Posterior vena cava (tissue), 2 donors: ENCODE measurements around the gene RNF214. TPM values are rescaled to one million over a fixed set of nuclear protein-coding genes. Genes with fewer than 3 reads are reported as not detected.
A peak's percentile ranks its signal among the peaks of the same experiment; 100 is the strongest.

Experiments
- DNase-seq: peaks from one replicate; pipeline ENCODE4 v3.0.0-alpha.2; 2020; ENCODE audit warnings: low spot score
- intact Hi-C, 2 donors: fragments of 100-400 bp; cut with DNase I; formaldehyde crosslinking; loops; one replicate each; pipeline versions ENCODE4 v1.14.1 to v1.14.2; 2022 to 2023
- total RNA-seq, 2 donors: library from RNA; stranded (reverse); fragmentation: NEBNext Ultra II Directional; extraction: Animal tissue kit (Norgen Biotek cat#: 25700); gene quantifications; one replicate each; pipeline ENCODE4 v1.2.1, GENCODE V29; 2021
- donor health status: DM: yes; HTN: yes; CAD: no.
- donor health status: DM: yes; HTN: yes; CAD: no.

The RNF214 gene
- total RNA-seq, 2 donors from 2014 or later: 24.8 to 25.7 TPM

DNA sequence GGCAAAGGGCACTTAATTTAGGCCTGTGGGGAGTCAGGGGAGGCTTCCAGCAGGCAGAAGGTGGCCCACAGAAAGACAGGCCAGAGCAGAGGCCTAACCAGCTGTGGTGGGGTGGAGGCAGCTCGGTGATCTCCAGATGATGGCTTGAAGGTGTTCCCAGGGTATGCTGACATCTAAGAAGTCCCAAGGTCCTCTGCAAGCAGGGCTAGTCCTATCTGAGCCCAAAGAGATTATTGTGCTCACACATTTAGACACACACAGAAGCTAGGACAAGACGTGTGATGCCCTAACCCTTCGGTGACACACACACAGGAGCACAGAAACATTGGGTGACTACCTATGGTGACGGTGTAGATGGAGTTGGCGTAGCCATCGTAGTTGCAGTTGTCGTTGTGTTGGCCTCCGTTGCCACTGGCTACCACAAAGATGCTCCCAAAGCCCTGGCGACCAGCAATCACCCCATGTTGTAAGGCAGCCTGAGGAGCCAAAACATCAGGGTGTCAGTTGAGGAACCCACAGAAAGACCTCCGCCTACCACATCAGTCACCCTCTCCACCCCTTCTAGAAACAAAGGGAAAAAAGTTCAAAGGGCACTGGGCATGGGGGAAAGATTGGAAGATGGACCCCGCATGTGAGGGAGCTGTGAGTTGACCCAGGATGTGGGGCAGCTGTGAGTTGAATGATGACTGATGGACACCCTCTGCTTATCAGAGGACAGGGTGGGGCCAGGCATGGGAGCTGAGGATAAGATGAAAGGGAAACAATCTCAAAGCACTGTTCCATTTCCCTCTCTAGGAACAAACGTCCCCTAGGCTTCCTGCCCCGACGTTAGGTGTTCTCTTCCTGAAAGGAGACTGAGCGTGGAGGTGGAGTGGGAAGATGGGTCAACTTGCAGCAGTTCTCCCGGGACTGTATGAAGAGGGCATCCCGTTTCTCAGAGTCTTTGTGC lies 8.5 kb upstream of the RNF214 start:
- intact Hi-C loops: loop anchor here in 1 of 2 donors (10.0 kb wide), 1 partner anchor 429 kb away; the partner anchor contains the start of gene APOA5
- DNase-seq: peak; percentile 55

DNA sequence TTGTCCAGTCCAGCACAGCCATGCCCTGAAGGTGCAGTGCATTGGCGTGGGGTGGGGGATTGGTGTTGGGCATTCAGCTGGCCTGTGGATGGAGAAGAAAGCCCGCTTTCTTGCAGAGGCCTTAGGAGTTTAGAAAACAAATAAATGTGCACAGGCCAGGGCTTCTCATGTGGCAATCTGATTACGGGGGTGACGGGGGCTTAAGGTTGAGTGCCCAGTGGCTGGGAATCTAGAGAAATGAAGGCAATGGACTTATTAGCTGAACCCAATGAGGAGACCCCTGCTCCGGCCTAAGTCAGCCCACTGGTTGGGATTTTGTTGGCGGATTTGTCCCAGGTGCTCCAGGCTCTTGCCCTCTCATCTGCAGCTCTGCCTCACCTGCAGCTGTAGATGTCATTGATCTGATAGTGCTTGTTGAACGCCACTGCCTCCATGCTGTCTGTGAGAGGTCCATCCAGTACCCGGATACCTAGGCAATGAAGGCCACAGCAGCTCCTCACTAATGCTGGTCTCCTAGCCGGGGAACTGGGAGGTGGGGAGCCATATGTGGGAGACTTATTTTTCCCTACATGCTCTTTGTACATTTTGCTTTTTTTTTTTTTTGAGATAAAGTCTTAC lies 6.8 kb upstream of the RNF214 start:
- DNase-seq: peak; percentile 41
- intact Hi-C loops: loop anchor here in 1 of 2 donors (5.0 to 10.0 kb wide), 2 partner anchors 43 to 431 kb away; partner anchors contain the start of gene APOA5

DNA sequence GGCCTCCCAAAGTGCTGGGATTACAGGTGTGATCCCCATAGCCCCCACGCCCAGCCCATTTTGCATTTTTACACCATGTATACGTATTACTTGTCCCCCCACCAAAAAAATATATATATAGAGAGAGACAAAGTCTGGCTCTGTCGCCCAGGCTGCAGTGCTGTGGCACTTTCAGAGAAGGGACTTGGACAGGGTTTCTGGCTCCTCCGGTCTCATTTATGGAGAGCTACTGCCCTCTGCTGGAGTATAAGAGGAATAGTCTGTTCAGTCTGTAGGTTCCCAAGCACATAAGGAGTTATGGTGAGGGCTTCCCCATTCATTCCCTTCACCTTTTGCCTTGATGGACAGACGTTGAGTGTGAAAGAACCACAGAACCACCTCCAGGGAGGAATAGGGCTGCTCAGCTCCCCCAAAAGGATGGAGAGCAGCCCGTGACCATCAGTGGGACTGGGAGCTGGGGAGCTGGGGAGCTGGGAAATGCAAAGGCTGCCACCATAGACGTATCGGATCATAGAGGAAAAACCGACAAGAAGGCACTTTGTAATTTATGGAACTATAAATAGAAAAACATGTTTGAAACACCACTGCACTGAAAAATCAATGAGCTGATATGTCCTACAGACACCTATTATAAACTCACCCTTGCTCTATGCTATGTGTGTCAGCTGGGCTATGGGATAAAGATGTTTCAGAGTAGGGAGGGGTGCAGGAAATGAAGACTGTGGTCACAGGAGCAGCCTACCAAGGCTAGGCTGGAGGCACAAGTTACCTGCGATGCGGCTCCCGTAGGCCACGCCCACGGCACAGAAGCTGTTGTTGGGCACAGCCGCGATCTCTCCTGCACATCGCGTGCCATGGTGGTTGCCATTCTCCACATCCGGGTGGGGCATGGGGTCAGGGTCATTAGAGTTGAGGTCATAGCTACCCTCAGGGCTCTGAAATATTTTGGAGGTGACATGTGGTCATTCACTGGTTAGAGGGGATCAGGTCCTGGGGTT lies 5.8 kb upstream of the RNF214 start:
- DNase-seq: peak; percentile 81
- intact Hi-C loops: loop anchor here in 1 of 2 donors (5.0 to 10.0 kb wide), 2 partner anchors 44 to 432 kb away; partner anchors contain the start of gene APOA5

DNA sequence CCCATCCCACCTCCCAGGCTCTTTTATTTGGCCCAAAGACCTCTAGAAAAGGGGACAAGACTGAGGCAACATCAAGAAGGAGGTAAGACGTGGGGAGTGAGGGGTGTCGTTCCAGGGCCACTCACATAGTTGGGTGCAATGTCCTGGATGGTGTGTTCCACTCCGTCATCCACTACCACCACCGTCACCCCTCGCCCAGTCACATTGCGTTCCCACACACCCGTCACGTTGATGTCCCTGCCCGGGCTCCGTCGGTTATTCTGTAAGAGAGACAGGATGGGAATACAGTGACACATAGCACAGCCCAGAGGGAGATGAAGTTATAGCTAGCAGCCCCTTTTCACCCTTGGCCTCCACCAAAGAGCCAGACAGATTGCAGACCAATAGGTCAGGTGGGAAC lies 4.4 kb upstream of the RNF214 start:
- peak; percentile 72 for DNase-seq

DNA sequence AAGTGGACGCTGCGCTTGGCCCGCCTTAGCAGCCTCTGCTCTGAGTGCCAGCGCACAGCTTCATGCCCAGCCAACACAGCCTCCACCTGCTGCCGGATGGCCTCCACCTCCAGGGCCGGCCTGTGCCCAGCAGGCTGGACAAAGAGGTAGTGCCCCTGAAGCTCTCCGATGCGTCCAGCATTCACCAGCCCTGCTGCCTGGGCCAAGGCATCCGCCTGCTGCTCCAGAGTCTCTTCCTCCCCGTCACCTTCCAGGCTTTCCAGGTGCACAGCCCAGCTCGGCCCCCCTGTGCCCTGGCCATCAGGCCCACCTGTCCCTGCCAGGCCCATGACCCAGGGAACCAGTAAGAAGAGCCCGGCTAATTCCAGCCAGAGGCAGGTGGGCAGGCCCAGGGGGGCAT lies 3.1 kb upstream of the RNF214 start:
- intact Hi-C loops: loop anchor here in 1 of 2 donors (5.0 to 10.0 kb wide), 2 partner anchors 47 to 435 kb away; partner anchors contain the start of gene APOA5
- DNase-seq: peak; percentile 68

More for the DNA sequence above, 4.4 kb upstream of the RNF214 start:
- intact Hi-C loops: loop anchor here in 1 of 2 donors (5.0 to 10.0 kb wide), 2 partner anchors 46 to 433 kb away; partner anchors contain the start of gene APOA5

DNA sequence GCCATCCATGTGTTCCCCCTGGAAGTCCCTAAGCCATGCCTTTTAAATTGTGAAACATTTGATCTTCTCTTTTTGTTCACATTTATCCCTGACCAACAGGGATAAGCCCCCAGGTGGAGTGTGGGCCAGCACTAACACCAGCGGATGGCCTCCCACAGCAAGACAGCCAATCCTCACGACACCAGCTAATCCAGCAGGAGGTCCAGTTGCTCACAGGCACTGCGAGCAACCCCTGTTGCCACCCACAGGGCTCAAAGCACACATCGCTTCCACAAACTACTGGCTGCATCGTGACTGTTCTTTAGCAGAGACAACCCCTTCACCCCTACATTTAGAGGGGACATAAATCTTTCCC lies 2.6 kb upstream of the RNF214 start:
- no peak for DNase-seq
- intact Hi-C loops: loop anchor here in 1 of 2 donors (5.0 to 10.0 kb wide), 2 partner anchors 48 to 435 kb away; partner anchors contain the start of gene APOA5

DNA sequence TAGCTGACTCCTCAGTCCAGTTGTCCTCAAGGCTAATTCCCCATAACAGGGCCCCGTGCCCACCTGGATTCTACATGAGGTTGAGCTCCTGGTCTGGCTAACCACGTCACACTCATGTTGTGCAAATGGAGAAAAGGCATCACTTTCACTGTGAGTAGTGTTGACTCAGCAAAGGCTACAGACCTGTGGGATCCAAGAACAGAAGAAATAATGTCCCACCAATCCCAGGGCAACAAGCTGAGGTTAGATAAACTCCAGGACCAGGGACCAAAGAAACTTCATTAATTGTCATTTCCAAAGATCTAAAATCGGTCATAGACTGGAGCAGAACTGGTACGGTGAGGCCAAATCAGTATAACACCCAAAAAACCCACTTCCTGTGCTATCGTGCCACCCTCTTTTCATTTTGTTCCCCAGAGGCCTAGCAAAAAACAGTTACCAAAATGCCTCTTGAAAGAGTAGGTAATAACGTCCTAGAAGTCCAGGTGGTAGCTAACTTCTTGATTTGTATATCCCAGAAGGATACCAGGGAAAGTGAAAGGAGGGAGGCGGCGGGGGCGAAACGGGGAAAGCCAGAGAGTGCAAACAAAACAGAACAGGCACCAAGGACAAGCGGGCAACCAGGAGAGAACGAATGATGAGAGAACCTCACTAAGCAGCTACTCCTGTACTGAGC lies 2.0 kb upstream of the RNF214 start:
- intact Hi-C loops: no loop called here
- no peak for DNase-seq

DNA sequence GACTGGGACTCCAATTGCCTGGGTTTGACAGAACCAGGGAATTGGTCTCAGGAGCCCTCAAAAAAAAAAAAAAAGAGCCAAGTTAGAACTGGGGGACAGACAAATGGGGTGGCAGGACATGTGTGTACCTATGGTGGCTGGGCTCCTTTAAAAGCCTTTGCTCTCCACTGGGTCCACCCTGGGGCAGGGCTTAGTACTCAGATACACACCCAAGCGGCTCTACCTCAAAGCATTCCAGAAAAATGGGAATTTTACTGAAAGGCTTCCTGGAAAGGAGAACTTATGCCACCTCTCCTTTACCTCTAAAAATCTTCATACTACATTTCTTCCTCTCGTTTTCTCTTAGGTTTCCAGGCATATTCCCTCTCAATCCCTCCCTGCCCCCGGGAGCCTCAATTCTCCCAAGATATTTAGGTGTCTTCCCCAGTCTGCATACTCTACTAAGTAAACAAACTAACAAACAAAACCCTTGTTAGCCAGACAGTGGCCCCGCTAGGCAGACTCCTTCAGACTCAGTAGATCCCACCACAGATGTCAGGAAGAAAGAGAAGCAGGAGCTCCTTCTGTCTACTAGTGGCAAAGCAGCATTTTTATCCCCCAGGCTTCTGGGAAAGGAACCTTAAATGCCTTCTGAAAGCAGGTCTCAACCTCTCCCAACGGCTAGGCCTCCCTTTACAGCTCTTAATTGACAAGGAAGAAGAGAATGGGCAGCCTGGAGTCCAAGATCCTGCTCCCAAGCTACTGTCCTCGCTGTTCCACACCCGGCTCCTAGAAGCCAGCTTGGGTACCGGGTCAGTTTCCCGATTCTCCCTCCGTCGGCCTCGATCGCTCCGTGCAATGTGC lies 1.3 kb upstream of the RNF214 start:
- no peak for DNase-seq
- intact Hi-C loops: no loop called here

DNA sequence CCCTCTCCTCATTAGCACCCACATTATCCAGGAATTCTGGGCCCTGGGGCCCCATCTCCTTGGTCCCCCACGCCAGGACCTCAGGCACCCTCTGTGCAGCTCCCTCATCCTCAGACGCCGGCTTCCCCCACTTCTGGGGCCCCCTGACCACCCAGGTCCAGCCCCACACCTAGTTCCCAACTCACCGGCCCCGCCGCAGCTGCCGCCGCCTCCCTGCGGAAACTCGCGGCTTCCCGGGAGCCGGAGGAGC lies 704 bp upstream of the RNF214 start, which contains the start of gene PCSK7:
PCSK7 (minus strand) TSS at position 232 of the 250 bp plus-strand sequence. CDS start 2,229 bp downstream, outside the sequence.
- peak; percentile 92 for DNase-seq
- intact Hi-C loops: no loop called here

DNA sequence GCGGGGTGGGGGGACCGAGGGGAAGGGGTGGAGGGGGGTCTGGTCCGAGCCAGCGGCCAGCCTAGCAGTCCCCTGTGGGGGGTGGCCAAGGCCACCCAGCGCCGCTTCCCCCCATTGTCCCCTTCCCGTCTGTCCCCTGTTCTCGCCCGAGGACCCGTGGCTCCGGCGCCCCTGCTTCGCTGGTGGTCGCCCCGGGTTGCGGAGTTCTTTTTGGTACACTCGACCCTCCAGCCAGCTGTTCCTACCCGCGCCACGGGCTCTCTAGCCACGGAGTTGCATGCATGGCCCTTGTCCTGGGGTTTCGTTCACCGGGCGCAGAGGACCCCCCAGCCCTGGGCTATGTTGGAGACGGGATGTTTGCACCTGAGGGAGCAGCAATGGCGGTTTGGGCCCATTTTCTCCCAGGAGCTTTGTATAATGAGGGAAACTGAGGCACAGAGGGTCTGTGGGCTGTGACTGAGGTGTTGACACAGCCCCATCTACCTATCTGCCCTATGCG lies 489 bp downstream of the RNF214 start:
- intact Hi-C loops: no loop called here
- peak; percentile 83 for DNase-seq

DNA sequence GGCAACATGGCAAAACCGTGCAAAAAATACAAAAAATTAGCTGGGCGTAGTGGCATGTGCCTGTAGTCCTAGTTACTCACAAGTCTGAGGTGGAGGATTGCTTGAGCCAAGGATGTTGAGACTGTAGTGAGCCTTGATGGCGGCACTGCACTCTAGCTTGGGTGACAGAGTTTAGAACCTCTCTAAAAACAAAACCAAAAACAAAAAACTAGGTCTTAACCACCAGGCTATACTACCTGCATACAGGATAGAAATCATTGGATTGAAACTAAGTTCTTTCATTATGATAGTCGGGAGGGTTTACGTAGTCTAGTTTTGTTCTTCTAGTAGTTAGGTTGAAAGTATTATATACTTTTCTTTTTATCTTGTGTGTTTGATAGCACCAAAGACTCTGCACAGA lies 5.8 kb downstream of the RNF214 start:
- intact Hi-C loops: no loop called here
- DNase-seq: no peak

DNA sequence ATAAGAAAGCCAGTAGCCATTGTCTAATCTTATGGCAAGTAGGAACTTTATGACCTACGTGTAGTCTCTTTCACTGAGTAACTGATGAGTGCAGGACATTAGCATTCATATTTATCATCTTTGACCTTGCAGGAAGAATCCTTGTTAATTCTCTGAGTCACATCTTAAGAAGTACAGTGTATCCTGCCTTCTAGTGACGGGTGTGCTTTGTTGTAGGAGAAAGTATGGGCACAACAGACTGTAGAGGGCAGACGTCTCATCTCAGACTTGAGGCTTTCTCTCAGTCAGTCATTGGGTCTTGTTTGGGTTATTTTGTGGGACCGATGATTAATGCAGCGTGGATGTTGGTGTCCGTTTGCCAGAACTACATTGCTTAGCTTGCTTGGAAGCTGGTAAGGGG lies 6.8 kb downstream of the RNF214 start:
- no peak for DNase-seq
- intact Hi-C loops: no loop called here

DNA sequence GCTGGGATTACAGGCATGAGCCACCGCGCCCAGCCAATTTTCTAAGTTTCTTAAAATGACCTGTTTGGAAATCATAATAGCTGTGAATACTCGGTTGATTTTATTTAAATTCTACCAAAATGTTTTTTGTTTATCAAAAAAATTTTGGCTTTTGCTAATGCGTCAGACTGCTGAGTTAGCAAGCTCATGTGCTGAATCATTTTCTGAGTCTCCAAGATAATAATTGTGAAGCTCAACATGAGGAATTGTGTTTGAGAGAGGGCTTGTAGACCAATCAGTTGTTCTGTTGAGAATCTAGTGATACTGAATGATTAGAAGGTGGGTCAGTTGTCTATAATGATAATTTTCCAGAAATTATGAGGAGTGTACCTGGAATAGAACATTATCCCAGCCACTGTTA lies 15.9 kb downstream of the RNF214 start:
- intact Hi-C loops: no loop called here
- no peak for DNase-seq

DNA sequence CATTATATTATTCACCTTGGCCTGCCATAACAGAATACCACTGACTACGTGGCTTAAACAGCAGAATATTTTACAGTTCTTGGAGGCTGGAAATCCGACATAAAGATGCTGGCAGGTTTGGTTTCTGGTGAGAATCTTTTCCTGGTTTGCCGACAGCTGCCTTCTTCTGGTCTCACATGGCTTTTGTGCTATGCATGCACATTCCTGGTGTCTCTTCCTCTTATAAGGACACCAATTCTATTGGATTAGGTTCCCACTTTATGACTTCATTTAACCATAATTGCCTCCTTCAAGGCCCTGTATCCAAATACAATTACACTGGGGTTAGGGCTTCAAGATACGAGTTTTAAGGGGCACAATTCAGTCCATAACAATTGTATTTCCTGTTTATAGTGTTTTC lies 17.1 kb downstream of the RNF214 start:
- intact Hi-C loops: no loop called here
- no peak for DNase-seq

DNA sequence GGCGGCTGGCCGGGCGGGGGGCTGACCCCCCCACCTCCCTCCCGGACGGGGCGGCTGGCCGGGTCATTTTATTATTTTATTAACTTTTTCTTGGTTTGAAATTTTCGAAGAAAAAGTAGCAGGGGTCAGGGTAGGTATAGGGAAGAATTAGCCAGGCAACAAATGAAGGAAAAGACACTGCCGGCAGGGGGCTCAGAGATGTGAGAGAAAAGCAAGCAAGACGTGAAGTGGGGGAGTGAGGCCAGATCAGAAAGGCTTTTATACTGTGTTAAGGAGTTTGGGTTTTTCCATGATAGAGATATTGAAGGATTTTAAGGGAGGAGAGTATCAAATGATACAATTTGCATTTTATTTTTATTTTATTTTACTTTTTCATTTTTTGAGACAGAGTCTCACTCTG lies 19.0 kb downstream of the RNF214 start:
- no peak for DNase-seq
- intact Hi-C loops: no loop called here

DNA sequence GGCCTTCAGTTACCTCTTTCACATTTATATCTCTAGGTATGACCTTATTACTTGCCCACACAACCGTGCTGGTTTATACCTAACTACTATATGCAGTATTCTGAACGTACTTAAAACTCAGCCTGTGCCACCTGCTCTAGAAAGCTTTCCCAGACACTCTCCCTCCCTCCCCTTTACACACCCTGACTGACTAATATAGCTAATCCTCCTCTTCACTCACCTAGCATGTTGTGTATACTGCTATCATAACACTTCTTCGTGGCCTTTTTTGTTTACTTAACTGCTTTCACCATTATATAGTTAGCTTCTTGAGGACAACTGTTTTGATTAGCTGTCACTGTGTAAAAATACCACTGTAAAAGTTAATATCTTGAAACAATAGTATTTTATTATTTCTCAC lies 23.5 kb downstream of the RNF214 start:
- no peak for DNase-seq
- intact Hi-C loops: no loop called here

DNA sequence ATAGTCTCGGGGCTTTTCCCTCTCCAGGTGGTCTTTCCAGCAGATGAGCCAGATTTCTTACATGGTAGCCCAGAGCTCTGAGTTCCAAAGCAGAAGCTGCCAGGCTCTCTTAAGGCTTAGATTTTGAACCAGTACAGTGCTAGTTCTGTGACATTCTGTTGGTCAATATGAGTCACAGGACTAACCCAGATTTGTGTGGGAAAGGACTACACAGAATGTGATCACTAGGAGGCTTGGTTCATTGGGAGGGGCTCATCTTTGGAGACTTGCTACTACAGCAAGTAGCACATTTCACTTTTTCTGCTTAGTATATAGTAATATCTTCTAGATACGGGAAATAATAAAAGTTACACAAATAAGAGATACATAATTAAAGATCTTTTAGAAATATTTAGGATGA lies 24.1 kb downstream of the RNF214 start:
- DNase-seq: no peak
- intact Hi-C loops: no loop called here
